ENCODE measurements around the gene GNAS-AS1. TPM values are rescaled to one million over a fixed set of nuclear protein-coding genes. Genes with fewer than 3 reads are reported as not detected.

Gene GNAS-AS1
- total RNA-seq, 3 donors from 2014 or later = 0.48 to 1.5 (median 0.98) TPM

DNA sequence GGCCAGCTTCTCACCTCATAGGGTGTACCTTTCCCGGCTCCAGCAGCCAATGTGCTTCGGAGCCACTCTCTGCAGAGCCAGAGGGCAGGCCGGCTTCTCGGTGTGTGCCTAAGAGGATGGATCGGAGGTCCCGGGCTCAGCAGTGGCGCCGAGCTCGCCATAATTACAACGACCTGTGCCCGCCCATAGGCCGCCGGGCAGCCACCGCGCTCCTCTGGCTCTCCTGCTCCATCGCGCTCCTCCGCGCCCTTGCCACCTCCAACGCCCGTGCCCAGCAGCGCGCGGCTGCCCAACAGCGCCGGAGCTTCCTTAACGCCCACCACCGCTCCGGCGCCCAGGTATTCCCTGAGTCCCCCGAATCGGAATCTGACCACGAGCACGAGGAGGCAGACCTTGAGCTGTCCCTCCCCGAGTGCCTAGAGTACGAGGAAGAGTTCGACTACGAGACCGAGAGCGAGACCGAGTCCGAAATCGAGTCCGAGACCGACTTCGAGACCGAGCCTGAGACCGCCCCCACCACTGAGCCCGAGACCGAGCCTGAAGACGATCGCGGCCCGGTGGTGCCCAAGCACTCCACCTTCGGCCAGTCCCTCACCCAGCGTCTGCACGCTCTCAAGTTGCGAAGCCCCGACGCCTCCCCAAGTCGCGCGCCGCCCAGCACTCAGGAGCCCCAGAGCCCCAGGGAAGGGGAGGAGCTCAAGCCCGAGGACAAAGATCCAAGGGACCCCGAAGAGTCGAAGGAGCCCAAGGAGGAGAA, 10.5 kb downstream of the GNAS-AS1 start:
- H3K27ac ChIP-seq = no peak overlapping the region
- no peak for DNase-seq (ENCODE audit: low spot score in 2 of 2)
- intact Hi-C loops (cut with DNase I; ENCODE audit: low total_unique reads) = no loop called here
- no peaks in the 10 kb centered on the region for H3K36me3 ChIP-seq
- peaks cover 0 to 22% of the 10 kb centered on the region in 2 donors for H3K27me3 ChIP-seq
- no peaks in the 10 kb centered on the region for H3K4me1 ChIP-seq
- H3K4me3 ChIP-seq = peak overlapping the region in 2 of 3 donors; percentile 24 to 47
- no peaks in the 10 kb centered on the region for H3K9me3 ChIP-seq
- TF ChIP-seq, protein P1, sequence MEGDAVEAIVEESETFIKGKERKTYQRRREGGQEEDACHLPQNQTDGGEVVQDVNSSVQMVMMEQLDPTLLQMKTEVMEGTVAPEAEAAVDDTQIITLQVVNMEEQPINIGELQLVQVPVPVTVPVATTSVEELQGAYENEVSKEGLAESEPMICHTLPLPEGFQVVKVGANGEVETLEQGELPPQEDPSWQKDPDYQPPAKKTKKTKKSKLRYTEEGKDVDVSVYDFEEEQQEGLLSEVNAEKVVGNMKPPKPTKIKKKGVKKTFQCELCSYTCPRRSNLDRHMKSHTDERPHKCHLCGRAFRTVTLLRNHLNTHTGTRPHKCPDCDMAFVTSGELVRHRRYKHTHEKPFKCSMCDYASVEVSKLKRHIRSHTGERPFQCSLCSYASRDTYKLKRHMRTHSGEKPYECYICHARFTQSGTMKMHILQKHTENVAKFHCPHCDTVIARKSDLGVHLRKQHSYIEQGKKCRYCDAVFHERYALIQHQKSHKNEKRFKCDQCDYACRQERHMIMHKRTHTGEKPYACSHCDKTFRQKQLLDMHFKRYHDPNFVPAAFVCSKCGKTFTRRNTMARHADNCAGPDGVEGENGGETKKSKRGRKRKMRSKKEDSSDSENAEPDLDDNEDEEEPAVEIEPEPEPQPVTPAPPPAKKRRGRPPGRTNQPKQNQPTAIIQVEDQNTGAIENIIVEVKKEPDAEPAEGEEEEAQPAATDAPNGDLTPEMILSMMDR (IDR thresholded peaks at IDR 0.05) = no peak
- TF ChIP-seq POLR2A (IDR thresholded peaks at IDR 0.05) (no peak), POLR2AphosphoS5 (IDR thresholded peaks at IDR 0.05) (no peak)

DNA sequence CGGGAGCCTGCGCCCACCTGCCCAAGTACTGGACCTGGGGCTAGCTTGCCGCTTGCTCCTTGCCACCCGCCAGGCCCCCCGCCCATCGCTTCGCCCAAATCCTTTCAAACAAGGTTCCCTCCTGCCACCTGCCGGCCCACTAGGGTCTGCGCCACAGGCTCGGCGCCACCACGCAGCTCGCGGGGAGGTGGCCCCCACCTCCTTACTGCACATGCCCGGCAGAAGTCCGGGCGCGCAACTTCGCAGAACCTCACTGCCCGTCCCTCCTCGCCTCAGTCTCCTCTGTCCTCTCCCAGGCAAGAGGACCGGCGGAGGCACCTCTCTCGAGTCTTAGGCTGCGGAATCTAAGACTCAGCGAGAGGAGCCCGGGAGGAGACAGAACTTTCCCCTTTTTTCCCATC, 11.2 kb downstream of the GNAS-AS1 start:
- no peak for TF ChIP-seq POLR2A (IDR thresholded peaks at IDR 0.05)
- TF ChIP-seq POLR2AphosphoS5 (IDR thresholded peaks at IDR 0.05) = no peak
- TF ChIP-seq, protein P1 (IDR thresholded peaks at IDR 0.05) = peak in 2 of 3 donors; percentile 32 to 37
- Histone ChIP-seq H3K36me3 (no peaks in the 10 kb centered on the region), H3K4me3 (peak overlapping the region in 2 of 3 donors; percentile 24 to 47), H3K9me3 (no peaks in the 10 kb centered on the region), H3K4me1 (no peaks in the 10 kb centered on the region), H3K27ac (no peak overlapping the region), H3K27me3 (peaks cover 0 to 26% of the 10 kb centered on the region in 2 donors)
- DNase-seq (ENCODE audit: low spot score in 2 of 2) = no peak
- intact Hi-C loops (cut with DNase I; ENCODE audit: low total_unique reads) = no loop called here

DNA sequence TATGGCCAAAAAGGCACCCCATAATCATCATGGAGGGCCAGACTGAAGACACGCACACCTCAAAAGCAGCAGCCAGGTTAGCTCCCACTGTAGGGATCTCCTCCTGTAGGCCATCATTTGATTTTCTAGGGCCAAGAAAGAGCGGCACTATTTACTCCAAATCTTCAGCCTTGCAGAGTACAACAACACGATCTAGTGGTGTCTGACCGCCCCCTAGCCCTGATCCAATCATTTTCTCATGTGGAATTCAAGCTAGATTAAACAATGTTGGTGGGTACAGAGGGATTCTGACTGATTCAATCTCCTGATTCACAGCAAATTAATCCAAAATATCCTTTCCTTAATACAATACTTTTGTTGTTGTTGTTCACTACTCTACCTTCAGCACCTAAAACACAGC, 12.5 kb downstream of the GNAS-AS1 start:
- H3K9me3 ChIP-seq = no peaks in the 10 kb centered on the region
- TF ChIP-seq, protein P1 (IDR thresholded peaks at IDR 0.05) = no peak
- no peak for TF ChIP-seq POLR2AphosphoS5 (IDR thresholded peaks at IDR 0.05)
- TF ChIP-seq POLR2A (IDR thresholded peaks at IDR 0.05) = no peak
- peaks cover 0 to 32% of the 10 kb centered on the region in 2 donors for H3K27me3 ChIP-seq
- no peaks in the 10 kb centered on the region for H3K36me3 ChIP-seq
- DNase-seq (ENCODE audit: low spot score in 2 of 2) = no peak
- H3K4me1 ChIP-seq = no peaks in the 10 kb centered on the region
- no peak overlapping the region for H3K4me3 ChIP-seq
- no peak overlapping the region for H3K27ac ChIP-seq
- intact Hi-C loops (cut with DNase I; ENCODE audit: low total_unique reads) = no loop called here

DNA sequence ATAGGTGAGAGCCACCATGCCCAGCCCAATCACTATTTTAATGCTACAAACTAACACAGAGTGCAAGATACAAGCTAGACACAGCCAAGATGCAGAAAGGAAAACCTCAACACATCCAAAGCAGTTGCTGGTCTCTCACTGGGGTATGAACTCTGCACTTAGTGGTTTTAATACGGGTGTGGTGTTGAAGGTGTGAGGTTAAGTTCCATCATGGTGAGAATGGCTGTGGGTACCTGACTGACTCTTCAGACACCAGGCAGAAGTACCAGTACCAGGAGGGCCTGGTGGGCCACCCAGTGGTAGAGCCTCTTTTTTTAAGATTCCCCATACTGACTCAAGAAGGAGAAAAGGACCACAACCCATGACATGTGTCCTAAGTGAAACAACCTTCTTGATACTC, 13.0 kb downstream of the GNAS-AS1 start:
- Histone ChIP-seq H3K9me3 (no peaks in the 10 kb centered on the region), H3K4me3 (no peak overlapping the region), H3K36me3 (no peaks in the 10 kb centered on the region), H3K4me1 (no peaks in the 10 kb centered on the region), H3K27me3 (peaks cover 0 to 32% of the 10 kb centered on the region in 2 donors), H3K27ac (no peak overlapping the region)
- TF ChIP-seq POLR2A (IDR thresholded peaks at IDR 0.05) (no peak), POLR2AphosphoS5 (IDR thresholded peaks at IDR 0.05) (no peak)
- TF ChIP-seq, protein P1 (IDR thresholded peaks at IDR 0.05) = no peak
- intact Hi-C loops (cut with DNase I; ENCODE audit: low total_unique reads) = no loop called here
- DNase-seq (ENCODE audit: low spot score in 2 of 2) = no peak

DNA sequence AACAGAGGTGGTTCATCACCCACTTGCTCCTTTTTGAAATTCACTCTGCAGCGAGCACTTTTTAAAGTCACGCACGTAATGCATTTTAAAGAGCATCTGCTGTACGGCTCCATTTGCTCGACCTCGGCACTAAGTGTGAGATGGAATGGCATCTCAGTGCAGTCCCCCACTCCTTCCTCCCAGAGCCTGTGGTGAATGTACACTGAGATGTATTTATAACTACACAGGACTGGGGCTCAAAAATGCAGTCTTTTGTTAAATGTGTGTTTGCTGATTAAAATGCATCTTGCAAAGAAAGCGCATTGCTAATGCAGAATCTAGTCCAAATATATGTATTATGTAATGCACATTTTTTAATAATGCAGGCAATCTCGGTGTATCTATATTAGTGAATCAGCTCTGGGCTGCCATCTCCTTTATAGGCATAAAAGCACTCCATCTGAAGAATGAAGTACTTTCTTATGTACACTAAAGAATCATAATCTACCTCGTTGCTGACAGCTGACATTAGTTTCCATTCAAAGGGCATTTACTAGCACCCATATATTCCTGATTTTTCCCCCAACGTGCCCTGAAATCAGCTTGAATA, 14.0 kb downstream of the GNAS-AS1 start:
- Histone ChIP-seq H3K36me3 (no peaks in the 10 kb centered on the region), H3K27me3 (peaks cover 0 to 30% of the 10 kb centered on the region in 2 donors), H3K9me3 (no peaks in the 10 kb centered on the region), H3K4me1 (no peaks in the 10 kb centered on the region), H3K27ac (no peak overlapping the region), H3K4me3 (no peak overlapping the region)
- DNase-seq (ENCODE audit: low spot score in 2 of 2) = no peak
- TF ChIP-seq POLR2AphosphoS5 (IDR thresholded peaks at IDR 0.05) (no peak), POLR2A (IDR thresholded peaks at IDR 0.05) (no peak)
- TF ChIP-seq, protein P1 (IDR thresholded peaks at IDR 0.05) = no peak
- intact Hi-C loops (cut with DNase I; ENCODE audit: low total_unique reads) = no loop called here
